Activated T-helper 1 cell treated with anti-CD3 and anti-CD28 coated beads, Interleukin-2, amount 50 U/mL, for 16 hours (primary cell): ENCODE results near the gene COL6A2.
A peak's percentile ranks its signal among the peaks of the same experiment; 100 is the strongest.
"Not testable (repeated sequence)": the region's sequence is repeated elsewhere in the genome, so short reads cannot be mapped to it uniquely, and the experiment has no call there.

ENCODE experiments used
- DNase-seq, 2 donors: peaks; one replicate each; pipeline ENCODE4 v3.0.0-alpha.2; 2020; ENCODE audit warnings: low read depth in 1 of 2, low spot score in 1 of 2

Gene COL6A2

GRCh38 chr21:46093668-46094400 is 4.1 kb upstream of the COL6A2 start:
- DNase-seq, result no peak

GRCh38 chr21:46094401-46095082 is 3.4 kb upstream of the COL6A2 start:
- no peak for DNase-seq

GRCh38 chr21:46095083-46095719 is 2.7 kb upstream of the COL6A2 start:
- no peak for DNase-seq

GRCh38 chr21:46095814-46096595 is 1.9 kb upstream of the COL6A2 start:
- no peak for DNase-seq

GRCh38 chr21:46096596-46097335 is 1.1 kb upstream of the COL6A2 start:
- DNase-seq, result no peak

- peak in 1 of 2 donors; percentile 3 for DNase-seq
These were observed 610 bp downstream of the COL6A2 start for GRCh38 chr21:46098303-46099141.

- DNase-seq, result peak in 1 of 2 donors; percentile 3
These were observed 1.6 kb downstream of the COL6A2 start for GRCh38 chr21:46099476-46099875.

- no peak for DNase-seq
These were observed 2.1 kb downstream of the COL6A2 start for GRCh38 chr21:46100020-46100419.

- no peak for DNase-seq
These were observed 2.5 kb downstream of the COL6A2 start for GRCh38 chr21:46100426-46100825.

GRCh38 chr21:46100906-46101305 is 3.0 kb downstream of the COL6A2 start:
- DNase-seq, result no peak

GRCh38 chr21:46104104-46104503 is 6.2 kb downstream of the COL6A2 start:
- no peak for DNase-seq

GRCh38 chr21:46107376-46107775 is 9.5 kb downstream of the COL6A2 start:
- not testable (repeated sequence) for DNase-seq

- DNase-seq, result no peak
These were observed 11.0 kb downstream of the COL6A2 start for GRCh38 chr21:46108827-46109312.

GRCh38 chr21:46109313-46110221 is 11.7 kb downstream of the COL6A2 start:
- no peak for DNase-seq

- no peak for DNase-seq
These were observed 12.7 kb downstream of the COL6A2 start for GRCh38 chr21:46110499-46111192.

GRCh38 chr21:46111193-46111571 is 13.3 kb downstream of the COL6A2 start:
- no peak for DNase-seq

- DNase-seq, result peak in 1 of 2 donors; percentile 2
These were observed 14.2 kb downstream of the COL6A2 start for GRCh38 chr21:46111857-46112724.
